H1 (cell line): ENCODE results near the gene B4GALNT1. TPM values are rescaled to one million over a fixed set of nuclear protein-coding genes. Genes with fewer than 3 reads are reported as not detected.

Experiments
- CTCF ChIA-PET: fragments of 300-600 bp; sonication (Branson Sonifier 250); formaldehyde crosslinking; loops from one replicate; lab custom pipeline; 2021; ENCODE audit not compliant: partially characterized antibody; lab: Charles Lee
- POLR2A ChIA-PET: fragments of 300-600 bp; sonication (Branson Sonifier 250); formaldehyde crosslinking; loops from one replicate; lab custom pipeline; 2021; ENCODE audit warnings: inconsistent platforms; ENCODE audit not compliant: partially characterized antibody; lab: Charles Lee
- DNase-seq, 2 experiments: peaks; one replicate each; pipeline versions ENCODE4 v3.0.0 to v3.0.0-alpha.2; 2010 to 2022; ENCODE audit warnings: low spot score in 2 of 2, low read depth in 1 of 2, mixed read lengths in 1 of 2
- FAIRE-seq: peaks from 2 replicates; lab custom pipeline; 2011; peaks lifted over from hg19 to GRCh38; lab: Jason Lieb, UNC
- H2AFZ ChIP-seq: 2 replicates; pipeline ENCODE4 v1.8.1; 2012; ENCODE audit warnings: low read length, inconsistent platforms
- H2AK5ac ChIP-seq: 2 replicates; pipeline ENCODE4 v1.6.1; 2013; ENCODE audit warnings: low read depth, low read length
- H2BK120ac ChIP-seq: replicated peaks from 2 replicates; pipeline ENCODE3; 2013; ENCODE audit warnings: low read depth, low read length, inconsistent platforms
- H2BK12ac ChIP-seq: 2 replicates; pipeline ENCODE4 v1.6.1; 2013; ENCODE audit warnings: low read depth, low read length
- H2BK15ac ChIP-seq: 2 replicates; pipeline ENCODE4 v1.6.1; 2013; ENCODE audit warnings: low read length
- H2BK20ac ChIP-seq: 2 replicates; pipeline ENCODE4 v1.6.1; 2013; ENCODE audit warnings: low read length
- H2BK5ac ChIP-seq: 2 replicates; pipeline ENCODE4 v1.6.1; 2013; ENCODE audit warnings: low read depth, low read length
- H3K14ac ChIP-seq: 2 replicates; pipeline ENCODE4 v1.6.1; 2013; ENCODE audit warnings: inconsistent platforms; ENCODE audit not compliant: insufficient read length
- H3K18ac ChIP-seq: 2 replicates; pipeline ENCODE4 v1.6.1; 2013; ENCODE audit warnings: low read length; ENCODE audit errors: extremely low read depth
- H3K23ac ChIP-seq: 2 replicates; pipeline ENCODE4 v1.6.1; 2013; ENCODE audit warnings: inconsistent platforms; ENCODE audit not compliant: insufficient read length
- H3K23me2 ChIP-seq: 2 replicates; pipeline ENCODE4 v1.6.1; 2013; ENCODE audit warnings: low read depth, low read length
- H3K27ac ChIP-seq: 2 replicates; pipeline ENCODE4 v1.6.1; 2011; ENCODE audit warnings: low read depth, low read length, inconsistent platforms
- H3K27me3 ChIP-seq, 4 experiments: replicated peaks in 1 of 4; 1 replicate in 1 of 4; 2 replicates in 3 of 4; pipeline versions ENCODE4 v1.6.1 to v1.8.1; 2011 to 2013; ENCODE audit warnings: low read length in 3 of 4, mild to moderate bottlenecking in 3 of 4, inconsistent platforms in 2 of 4, mixed read lengths in 2 of 4, moderate library complexity in 1 of 4; ENCODE audit not compliant: control insufficient read depth in 3 of 4, insufficient read depth in 3 of 4; ENCODE audit errors: extremely low read depth in 1 of 4
- H3K36me3 ChIP-seq, 4 experiments: 2 replicates each; pipeline versions ENCODE4 v1.6.1 to v1.8.1; 2011 to 2013; ENCODE audit warnings: mild to moderate bottlenecking in 4 of 4, low read length in 3 of 4, moderate library complexity in 2 of 4, control low read depth in 1 of 4, inconsistent platforms in 1 of 4; ENCODE audit not compliant: insufficient read depth in 4 of 4, control insufficient read depth in 2 of 4
- H3K4ac ChIP-seq: replicated peaks from 2 replicates; pipeline ENCODE3; 2013; ENCODE audit warnings: low read length, low read depth, mixed read lengths, inconsistent platforms; ENCODE audit not compliant: insufficient read length
- H3K4me1 ChIP-seq, 4 experiments: replicated peaks in 1 of 4; 1 replicate in 1 of 4; 2 replicates in 3 of 4; pipeline versions ENCODE4 v1.6.1 to v1.8.1; 2011 to 2013; ENCODE audit warnings: low read length in 3 of 4, inconsistent platforms in 2 of 4, mixed read lengths in 1 of 4; ENCODE audit not compliant: insufficient read depth in 4 of 4, control insufficient read depth in 3 of 4
- H3K4me2 ChIP-seq, 2 experiments: 2 replicates each; pipeline versions ENCODE4 v1.6.1 to v1.8.1; 2011 to 2013; ENCODE audit warnings: low read depth in 2 of 2, low read length in 2 of 2, control low read depth in 1 of 2, inconsistent platforms in 1 of 2, mild to moderate bottlenecking in 1 of 2; ENCODE audit not compliant: insufficient read depth in 1 of 2
- H3K4me3 ChIP-seq, 4 experiments: fragments of 200-600, 300-600 bp in 1 of 4; sonication (generic), shearing (Covaris generic), sonication (Bioruptor Twin) in 1 of 4; 2 replicates each; pipeline versions ENCODE4 v1.5.1 to v1.8.1; 2011 to 2016; ENCODE audit warnings: low read length in 4 of 4, low read depth in 3 of 4, control low read depth in 2 of 4, inconsistent platforms in 2 of 4, mild to moderate bottlenecking in 2 of 4, mixed read lengths in 1 of 4, moderate library complexity in 1 of 4; ENCODE audit not compliant: insufficient read depth in 2 of 4; ENCODE audit errors: extremely low read depth in 1 of 4
- H3K56ac ChIP-seq: replicated peaks from 2 replicates; pipeline ENCODE3; 2013; ENCODE audit warnings: low read depth, mild to moderate bottlenecking, mixed read lengths, low read length, inconsistent platforms; ENCODE audit not compliant: insufficient read length
- H3K79me1 ChIP-seq: 2 replicates; pipeline ENCODE4 v1.6.1; 2013; ENCODE audit warnings: low read depth, low read length, control low read depth
- H3K79me2 ChIP-seq, 2 experiments: 2 replicates each; pipeline versions ENCODE4 v1.6.1 to v1.8.1; 2012 to 2013; ENCODE audit warnings: low read length in 2 of 2, mild to moderate bottlenecking in 2 of 2, inconsistent platforms in 1 of 2; ENCODE audit not compliant: insufficient read depth in 2 of 2, control insufficient read depth in 1 of 2
- H3K9ac ChIP-seq, 4 experiments: replicated peaks in 1 of 4; 1 replicate in 1 of 4; 2 replicates in 3 of 4; pipeline versions ENCODE4 v1.6.1 to v1.8.1; 2011 to 2013; ENCODE audit warnings: low read depth in 3 of 4, low read length in 3 of 4, control low read depth in 2 of 4, mild to moderate bottlenecking in 2 of 4, moderate library complexity in 2 of 4, inconsistent platforms in 1 of 4; ENCODE audit errors: extremely low read depth in 1 of 4
- H3K9me3 ChIP-seq, 2 experiments: 2 replicates each; pipeline versions ENCODE4 v1.6.1 to v1.8.1; 2012 to 2013; ENCODE audit warnings: mild to moderate bottlenecking in 2 of 2, moderate library complexity in 2 of 2, control low read depth in 1 of 2, inconsistent platforms in 1 of 2, low read depth in 1 of 2, low read length in 1 of 2, mixed read lengths in 1 of 2; ENCODE audit not compliant: insufficient read depth in 2 of 2
- H4K20me1 ChIP-seq, 2 experiments: replicated peaks in 1 of 2; 2 replicates each; pipeline versions ENCODE3 to v1.8.1; 2011 to 2013; ENCODE audit warnings: inconsistent platforms in 2 of 2, low read length in 2 of 2, mild to moderate bottlenecking in 1 of 2; ENCODE audit not compliant: insufficient read depth in 2 of 2, control insufficient read depth in 1 of 2
- H4K5ac ChIP-seq: 2 replicates; pipeline ENCODE4 v1.6.1; 2013; ENCODE audit warnings: low read length, low read depth, mixed read lengths, inconsistent platforms; ENCODE audit not compliant: insufficient read length
- H4K8ac ChIP-seq: 2 replicates; pipeline ENCODE4 v1.8.0; 2013; ENCODE audit warnings: mild to moderate bottlenecking, moderate library complexity, low read length, inconsistent platforms; ENCODE audit not compliant: insufficient read depth; ENCODE audit errors: extremely low read depth
- H4K91ac ChIP-seq: replicated peaks from 2 replicates; pipeline ENCODE3; 2013; ENCODE audit warnings: low read length, mixed read lengths, inconsistent platforms; ENCODE audit not compliant: insufficient read length
- CHD1 ChIP-seq: IDR thresholded peaks from 2 replicates; pipeline ENCODE4 v1.6.1; 2012; ENCODE audit warnings: low read depth, low read length, improper control_type of control experiment
- CREB1 ChIP-seq: IDR thresholded peaks from 2 replicates; pipeline ENCODE4 v1.6.1; 2012; ENCODE audit warnings: inconsistent platforms
- GTF2F1 ChIP-seq: IDR thresholded peaks from 2 replicates; pipeline ENCODE4 v1.6.1; 2012; ENCODE audit warnings: low read depth, low read length, improper control_type of control experiment, borderline replicate concordance
- KDM4A ChIP-seq: IDR thresholded peaks from one replicate; pipeline ENCODE4 v1.7.1; 2012; ENCODE audit warnings: low read depth, mild to moderate bottlenecking, moderate library complexity, low read length, inconsistent platforms; ENCODE audit not compliant: severe bottlenecking
- POLR2AphosphoS5 ChIP-seq: IDR thresholded peaks from 2 replicates; pipeline ENCODE4 v1.6.1; 2011; ENCODE audit warnings: low read depth, low read length
- RBBP5 ChIP-seq: IDR thresholded peaks from 2 replicates; pipeline ENCODE4 v1.7.1; 2012; ENCODE audit warnings: low read depth, mild to moderate bottlenecking, inconsistent platforms, low read length, moderate library complexity, borderline replicate concordance
- TEAD4 ChIP-seq: IDR thresholded peaks from 2 replicates; pipeline ENCODE4 v1.6.1; 2012; ENCODE audit warnings: low read depth, low read length, inconsistent platforms, mixed read lengths
- WGBS, 2 experiments: shearing (Covaris generic) in 1 of 2; methylation state at CpG; one replicate each; pipeline versions ENCODE4 v1.1.6 to v1.1.7; 2013 to 2015; ENCODE audit warnings: low lambda C conversion rate in 2 of 2, mixed read lengths in 2 of 2, inconsistent platforms in 1 of 2, low coverage in 1 of 2, missing lambda C conversion rate in 1 of 2; ENCODE audit not compliant: insufficient replicate concordance in 2 of 2, insufficient coverage in 1 of 2, insufficient read length in 1 of 2; ENCODE audit errors: extremely low coverage in 1 of 2, missing lambda C conversion rate in 1 of 2; 5-methylcytosine and 5-hydroxymethylcytosine counted together
- polyA plus RNA-seq, 7 experiments: library from polyadenylated mRNA; depleted of rRNA in 3 of 7; stranded (reverse) in 5 of 7; unstranded in 2 of 7; fragments of >200 nt in 5 of 7; fragments of 200-250 nt in 2 of 7; gene quantifications; 1 replicate in 5 of 7; 2 replicates in 1 of 7; 4 replicates in 1 of 7; pipeline versions ENCODE4 v1.2.1 to v1.2.3, GENCODE V29; 2011 to 2013; ENCODE audit warnings: missing spikeins in 2 of 7, mixed read lengths in 2 of 7
- total RNA-seq: library from RNA; stranded (reverse); fragmentation: NEBNext Ultra II Directional; extraction: Animal tissue kit (Norgen Biotek cat#: 25700); gene quantifications from 2 replicates; pipeline ENCODE4 v1.2.1, GENCODE V29; 2021

The B4GALNT1 gene
- total and polyA plus RNA-seq, 2 of the 8 experiments (the other 6 are each of a cell fraction or from before 2014, with no cell fraction given) = 1.5 to 2.3 TPM

- Histone ChIP-seq H2BK15ac (no peak overlapping the region), H4K8ac (no peak overlapping the region), H3K4me1 (peaks cover 0 to 5% (median 0%) of the 10 kb centered on the region in 4 experiments; a peak in 1 of 7 replicates), H4K91ac (no peak overlapping the region), H2AFZ (no peak overlapping the region), H3K4me2 (no peak overlapping the region), H3K9me3 (peaks cover 6 to 13% of the 10 kb centered on the region in 2 experiments; a peak in 1 of 4 replicates), H2BK12ac (no peak overlapping the region), H4K5ac (no peak overlapping the region), H3K36me3 (no peaks in the 10 kb centered on the region), H3K9ac (no peak overlapping the region), H3K79me2 (no peaks in the 10 kb centered on the region), H2AK5ac (no peak overlapping the region), H3K18ac (no peak overlapping the region), H3K23me2 (no peaks in the 10 kb centered on the region), H4K20me1 (no peaks in the 10 kb centered on the region), H2BK20ac (no peak overlapping the region), H3K27me3 (no peaks in the 10 kb centered on the region), H3K14ac (no peak overlapping the region), H3K4me3 (no peak overlapping the region), H2BK5ac (no peak overlapping the region), H3K79me1 (no peaks in the 10 kb centered on the region), H3K27ac (no peak overlapping the region), H3K4ac (no peak overlapping the region), H3K23ac (no peak overlapping the region), H2BK120ac (no peak overlapping the region), H3K56ac (no peak overlapping the region)
- WGBS, 2 experiments = 86% methylated on average over 7 of the region's 7 CpGs; no CpG with 5 or more reads in 1 of the 2 experiments
- TF ChIP-seq TEAD4 (no peak), RBBP5 (no peak), CREB1 (no peak), CHD1 (no peak), GTF2F1 (no peak), POLR2AphosphoS5 (no peak), KDM4A (no peak)
- CTCF ChIA-PET = interaction anchor here (0.6 to 2.8 kb wide), 5 partner anchors 22 to 117 kb away, joined by 3 to 11 read pairs (median 5); partner anchors contain the start of gene OS9
- DNase-seq (no peak), FAIRE-seq (no peak)
- POLR2A ChIA-PET = interaction anchor here (1.2 kb wide), 1 partner anchor 104 kb away, joined by 3 read pairs; the partner anchor contains the start of gene TSPAN31
Observed at GRCh38 chr12:57640175-57641042, 7.4 kb upstream of the B4GALNT1 start.
